ENCODE results near the gene NACC2.

The NACC2 gene

DNA sequence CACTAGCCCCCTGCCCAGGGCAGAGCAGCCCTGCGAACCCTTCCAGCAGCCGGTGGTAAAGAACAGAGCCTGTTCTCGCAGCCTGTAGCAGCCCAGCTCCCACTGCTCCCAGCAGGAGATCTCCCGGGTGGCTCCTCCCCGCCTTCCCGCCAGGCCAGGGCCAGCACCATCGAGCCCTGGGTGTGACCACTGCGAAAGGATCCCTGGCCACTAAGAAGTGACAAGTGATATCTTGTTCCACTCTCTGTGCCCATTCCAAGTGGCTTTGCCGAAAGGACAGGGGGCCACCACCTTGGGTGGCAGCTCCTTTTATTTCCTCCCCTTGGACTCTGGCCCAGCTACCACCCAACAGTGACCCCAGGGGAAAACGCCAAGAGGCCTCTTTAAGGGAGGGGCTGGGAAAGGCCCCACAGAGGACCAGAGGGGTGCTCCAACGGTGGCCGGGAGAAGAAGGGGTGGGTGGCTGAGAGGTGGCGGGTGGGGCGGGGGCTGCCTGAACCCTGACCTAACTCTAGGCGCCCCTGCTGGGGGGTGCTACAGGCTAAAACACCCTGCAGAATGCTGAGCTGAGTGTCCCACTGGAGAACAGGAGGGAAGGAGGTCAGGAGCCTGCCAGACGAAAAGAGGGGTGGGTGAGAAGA is 1.6 kb downstream of the NACC2 start:
- DNase-seq (ENCODE audit: low spot score) = no peak
- in situ Hi-C loops (cut with MboI; ENCODE audit: low pct_unique_long_range_greater_than_20kb, low sequenced_read_pairs, unreplicated experiment) = no loop called here
- TF ChIP-seq, protein P1, sequence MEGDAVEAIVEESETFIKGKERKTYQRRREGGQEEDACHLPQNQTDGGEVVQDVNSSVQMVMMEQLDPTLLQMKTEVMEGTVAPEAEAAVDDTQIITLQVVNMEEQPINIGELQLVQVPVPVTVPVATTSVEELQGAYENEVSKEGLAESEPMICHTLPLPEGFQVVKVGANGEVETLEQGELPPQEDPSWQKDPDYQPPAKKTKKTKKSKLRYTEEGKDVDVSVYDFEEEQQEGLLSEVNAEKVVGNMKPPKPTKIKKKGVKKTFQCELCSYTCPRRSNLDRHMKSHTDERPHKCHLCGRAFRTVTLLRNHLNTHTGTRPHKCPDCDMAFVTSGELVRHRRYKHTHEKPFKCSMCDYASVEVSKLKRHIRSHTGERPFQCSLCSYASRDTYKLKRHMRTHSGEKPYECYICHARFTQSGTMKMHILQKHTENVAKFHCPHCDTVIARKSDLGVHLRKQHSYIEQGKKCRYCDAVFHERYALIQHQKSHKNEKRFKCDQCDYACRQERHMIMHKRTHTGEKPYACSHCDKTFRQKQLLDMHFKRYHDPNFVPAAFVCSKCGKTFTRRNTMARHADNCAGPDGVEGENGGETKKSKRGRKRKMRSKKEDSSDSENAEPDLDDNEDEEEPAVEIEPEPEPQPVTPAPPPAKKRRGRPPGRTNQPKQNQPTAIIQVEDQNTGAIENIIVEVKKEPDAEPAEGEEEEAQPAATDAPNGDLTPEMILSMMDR (IDR thresholded peaks at IDR 0.05; ENCODE audit: extremely low read depth, insufficient read depth, missing control alignments) = no peak

DNA sequence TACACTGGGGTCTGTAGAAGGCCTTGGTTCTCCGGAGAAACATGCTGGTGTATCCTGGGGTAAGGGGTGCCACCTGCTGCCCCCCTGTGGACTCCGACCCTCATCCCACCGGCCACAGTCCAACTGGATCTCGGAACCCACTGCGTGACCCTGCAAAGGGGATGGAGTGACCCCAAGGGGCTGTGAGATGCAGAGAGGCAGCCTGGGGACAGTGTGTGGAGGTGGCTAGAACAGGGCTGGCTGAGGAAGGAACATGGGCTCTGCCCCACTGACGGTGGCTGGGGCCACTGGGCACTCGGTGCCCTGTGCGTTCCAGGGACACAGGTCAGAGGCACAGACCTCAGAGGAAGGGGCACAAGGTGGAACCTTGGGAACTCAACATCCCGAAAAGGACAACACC is 2.3 kb downstream of the NACC2 start:
- DNase-seq (ENCODE audit: low spot score) = no peak
- in situ Hi-C loops (cut with MboI; ENCODE audit: low pct_unique_long_range_greater_than_20kb, low sequenced_read_pairs, unreplicated experiment) = no loop called here
- TF ChIP-seq, protein P1 (IDR thresholded peaks at IDR 0.05; ENCODE audit: extremely low read depth, insufficient read depth, missing control alignments) = no peak

DNA sequence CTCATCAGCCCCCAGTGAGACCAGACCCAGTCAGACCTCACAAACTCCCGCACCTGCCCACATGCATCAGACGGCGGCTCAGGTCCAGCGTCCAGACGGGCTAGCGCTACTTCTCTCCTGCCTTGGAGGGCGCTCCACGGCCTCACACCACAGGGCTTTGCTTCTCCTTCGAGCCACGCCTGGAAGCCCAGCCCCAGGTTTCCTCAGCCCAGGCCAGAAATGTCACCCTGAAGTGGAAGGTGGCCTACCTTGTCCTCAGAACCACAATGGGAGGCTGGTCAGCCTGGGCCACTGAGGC is 2.8 kb downstream of the NACC2 start:
- TF ChIP-seq, protein P1 (IDR thresholded peaks at IDR 0.05; ENCODE audit: extremely low read depth, insufficient read depth, missing control alignments) = no peak
- no peak for DNase-seq (ENCODE audit: low spot score)
- in situ Hi-C loops (cut with MboI; ENCODE audit: low pct_unique_long_range_greater_than_20kb, low sequenced_read_pairs, unreplicated experiment) = no loop called here

DNA sequence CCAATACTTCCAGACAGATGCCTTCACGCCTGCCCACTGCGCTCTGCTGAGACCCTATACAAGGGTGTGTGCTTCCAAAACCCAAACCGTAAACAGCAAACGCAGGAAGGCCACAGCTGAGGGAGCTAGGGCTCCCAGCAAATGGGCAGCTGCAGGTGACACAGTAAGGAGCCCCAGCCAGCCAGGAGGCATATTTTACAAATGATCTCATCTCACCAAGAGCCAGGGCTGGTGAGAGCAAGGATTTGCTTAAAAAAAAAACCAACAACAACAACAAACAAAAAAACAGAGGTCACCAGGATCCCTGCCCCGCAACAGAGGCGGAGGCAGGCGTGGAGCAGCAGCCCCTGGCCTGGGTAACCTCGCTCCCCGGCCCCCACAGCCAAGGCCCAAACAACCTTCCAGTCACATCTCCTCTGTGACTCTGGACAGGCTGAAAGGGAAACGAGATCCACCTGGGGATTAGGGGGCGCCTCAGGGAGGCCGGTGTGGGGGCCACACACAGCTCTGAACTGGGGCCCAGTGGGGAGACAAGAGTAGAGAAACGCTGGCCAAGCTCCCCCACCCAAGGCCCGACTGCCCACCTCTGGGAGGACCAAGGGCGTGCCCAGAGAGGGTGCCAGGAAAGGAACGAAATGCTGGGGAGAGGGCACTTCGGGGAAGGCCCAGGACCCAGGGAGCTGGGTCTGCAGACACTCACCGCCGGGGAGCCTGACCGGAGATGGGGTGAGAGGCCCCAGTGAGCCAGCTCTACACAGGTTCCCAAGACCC is 3.3 kb downstream of the NACC2 start:
- DNase-seq (ENCODE audit: low spot score) = no peak
- TF ChIP-seq, protein P1 (IDR thresholded peaks at IDR 0.05; ENCODE audit: extremely low read depth, insufficient read depth, missing control alignments) = no peak
- in situ Hi-C loops (cut with MboI; ENCODE audit: low pct_unique_long_range_greater_than_20kb, low sequenced_read_pairs, unreplicated experiment) = no loop called here

DNA sequence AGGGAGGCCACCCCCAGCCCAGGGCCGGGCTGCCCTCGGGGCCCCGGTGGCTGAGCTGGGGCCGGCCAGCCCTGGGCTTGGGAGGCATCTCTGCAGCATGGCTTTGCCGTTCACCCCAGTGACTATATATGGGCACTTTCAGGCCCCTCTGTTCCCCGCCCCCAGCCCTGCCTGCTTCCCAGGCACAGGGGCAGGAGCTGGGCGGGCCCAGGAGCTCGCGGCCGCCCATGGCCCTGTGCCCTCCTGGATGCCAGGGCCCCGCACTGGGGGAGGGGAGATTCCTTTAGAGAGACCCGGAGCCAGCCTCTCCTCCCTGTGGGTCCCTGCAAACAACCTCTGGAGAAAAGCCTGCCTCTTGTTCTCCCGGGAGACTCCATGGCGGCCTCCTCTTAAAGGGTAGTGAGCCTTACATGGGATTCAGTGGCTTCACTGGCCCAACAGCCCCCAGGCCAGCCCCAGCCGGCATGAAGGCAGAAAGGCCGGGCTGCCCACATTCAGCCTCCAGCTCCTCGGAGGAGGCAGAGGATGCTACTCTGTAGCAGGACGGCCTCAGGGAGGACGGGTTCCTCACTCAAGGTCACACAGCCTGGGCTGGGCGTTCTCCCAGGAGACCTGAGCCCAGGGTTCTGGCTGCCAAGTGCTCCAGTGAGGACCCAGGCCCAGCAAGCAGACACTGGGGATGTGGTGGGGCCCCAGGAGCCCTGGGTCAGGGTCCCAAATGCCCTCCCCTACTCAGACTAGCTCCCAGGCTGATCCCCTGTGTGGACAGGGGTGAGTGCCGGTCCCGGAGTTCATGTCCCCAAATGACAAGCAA is 4.1 kb downstream of the NACC2 start:
- in situ Hi-C loops (cut with MboI; ENCODE audit: low pct_unique_long_range_greater_than_20kb, low sequenced_read_pairs, unreplicated experiment) = no loop called here
- TF ChIP-seq, protein P1 (IDR thresholded peaks at IDR 0.05; ENCODE audit: extremely low read depth, insufficient read depth, missing control alignments) = no peak
- no peak for DNase-seq (ENCODE audit: low spot score)

DNA sequence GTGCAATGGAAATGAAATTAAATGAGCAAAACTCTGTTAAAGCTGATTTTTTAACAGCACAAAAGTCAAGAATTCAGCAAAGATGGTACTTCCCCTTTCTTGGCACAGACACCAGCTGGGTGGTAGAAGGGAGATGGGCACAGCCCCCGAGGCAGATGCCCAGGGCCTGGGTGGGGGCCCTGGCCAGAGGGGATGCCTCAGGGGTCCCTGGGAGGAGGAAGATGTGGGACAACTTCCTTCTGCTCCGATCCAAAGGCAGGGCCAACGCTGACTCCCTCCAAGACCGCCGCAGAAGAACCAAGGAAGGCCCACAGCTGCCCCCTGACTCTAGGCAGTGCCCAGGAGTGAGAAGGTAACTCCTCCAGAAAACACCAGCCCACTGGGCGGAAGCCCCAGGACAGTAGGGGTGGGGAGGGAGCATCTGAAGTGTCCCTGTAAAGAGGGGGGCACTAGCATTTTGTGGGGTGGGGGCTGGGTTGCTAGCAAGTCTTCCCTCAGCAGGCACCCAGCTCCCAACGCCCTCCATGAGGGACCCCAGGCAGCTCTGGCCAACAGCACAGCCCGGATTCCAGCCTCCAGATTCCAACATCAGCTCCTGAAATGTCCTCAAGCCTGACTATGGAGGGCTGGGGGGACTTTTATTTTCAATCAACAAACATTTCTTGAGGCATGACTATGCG is 4.9 kb downstream of the NACC2 start:
- no peak for DNase-seq (ENCODE audit: low spot score)
- in situ Hi-C loops (cut with MboI; ENCODE audit: low pct_unique_long_range_greater_than_20kb, low sequenced_read_pairs, unreplicated experiment) = no loop called here
- TF ChIP-seq, protein P1 (IDR thresholded peaks at IDR 0.05; ENCODE audit: extremely low read depth, insufficient read depth, missing control alignments) = no peak

All from GM13977 (cell line).